ENCODE results near the gene MEF2A.

The MEF2A gene

DNA sequence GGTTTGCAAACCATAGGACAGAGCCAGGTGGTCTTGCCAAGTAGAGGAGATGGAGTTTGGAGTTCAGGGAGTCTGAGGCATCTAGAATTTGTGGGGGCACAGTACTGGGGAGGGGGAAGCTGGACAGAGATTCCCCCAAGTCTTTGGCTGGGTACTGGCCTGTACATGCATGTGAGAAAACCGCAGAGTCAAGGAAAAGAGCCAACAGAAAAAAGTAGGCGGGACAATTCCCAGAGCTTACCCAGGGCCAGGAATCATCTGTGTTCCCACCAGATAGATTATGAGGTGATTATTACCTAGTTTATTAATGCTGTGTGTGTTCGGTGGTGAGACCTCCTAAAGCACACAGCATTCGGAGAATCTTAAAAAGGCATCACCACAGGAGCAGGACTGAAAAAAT, 156.1 kb downstream of the MEF2A start:
- TF ChIP-seq ISL1 (CRISPR knock-in tag; IDR thresholded peaks at IDR 0.05): no peak
- TF ChIP-seq RARB (CRISPR knock-in tag; IDR thresholded peaks at IDR 0.05): no peak
- no peak for TF ChIP-seq ZNF70 (CRISPR knock-in tag; IDR thresholded peaks at IDR 0.05)
- ATAC-seq: no peak

DNA sequence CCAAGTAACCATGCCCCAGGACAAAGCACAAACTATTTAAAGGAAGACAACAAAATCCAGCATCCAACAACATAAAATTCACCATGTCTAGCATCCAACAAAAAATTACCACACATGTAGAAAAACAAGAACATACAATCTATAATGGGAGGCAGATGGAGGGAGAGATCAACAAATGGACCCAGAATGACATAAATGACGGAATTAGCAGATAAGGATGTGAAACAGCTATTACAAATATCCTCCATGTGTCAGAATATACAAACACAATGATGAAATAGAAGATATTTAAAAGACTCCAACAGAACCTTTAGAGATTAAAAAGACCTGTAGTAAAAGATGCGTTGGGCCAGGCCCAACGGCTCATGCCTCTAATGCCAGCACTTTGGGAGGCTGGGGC, 156.6 kb downstream of the MEF2A start:
- TF ChIP-seq ZNF8 (CRISPR knock-in tag; IDR thresholded peaks at IDR 0.05): no peak
- TF ChIP-seq, protein P1, sequence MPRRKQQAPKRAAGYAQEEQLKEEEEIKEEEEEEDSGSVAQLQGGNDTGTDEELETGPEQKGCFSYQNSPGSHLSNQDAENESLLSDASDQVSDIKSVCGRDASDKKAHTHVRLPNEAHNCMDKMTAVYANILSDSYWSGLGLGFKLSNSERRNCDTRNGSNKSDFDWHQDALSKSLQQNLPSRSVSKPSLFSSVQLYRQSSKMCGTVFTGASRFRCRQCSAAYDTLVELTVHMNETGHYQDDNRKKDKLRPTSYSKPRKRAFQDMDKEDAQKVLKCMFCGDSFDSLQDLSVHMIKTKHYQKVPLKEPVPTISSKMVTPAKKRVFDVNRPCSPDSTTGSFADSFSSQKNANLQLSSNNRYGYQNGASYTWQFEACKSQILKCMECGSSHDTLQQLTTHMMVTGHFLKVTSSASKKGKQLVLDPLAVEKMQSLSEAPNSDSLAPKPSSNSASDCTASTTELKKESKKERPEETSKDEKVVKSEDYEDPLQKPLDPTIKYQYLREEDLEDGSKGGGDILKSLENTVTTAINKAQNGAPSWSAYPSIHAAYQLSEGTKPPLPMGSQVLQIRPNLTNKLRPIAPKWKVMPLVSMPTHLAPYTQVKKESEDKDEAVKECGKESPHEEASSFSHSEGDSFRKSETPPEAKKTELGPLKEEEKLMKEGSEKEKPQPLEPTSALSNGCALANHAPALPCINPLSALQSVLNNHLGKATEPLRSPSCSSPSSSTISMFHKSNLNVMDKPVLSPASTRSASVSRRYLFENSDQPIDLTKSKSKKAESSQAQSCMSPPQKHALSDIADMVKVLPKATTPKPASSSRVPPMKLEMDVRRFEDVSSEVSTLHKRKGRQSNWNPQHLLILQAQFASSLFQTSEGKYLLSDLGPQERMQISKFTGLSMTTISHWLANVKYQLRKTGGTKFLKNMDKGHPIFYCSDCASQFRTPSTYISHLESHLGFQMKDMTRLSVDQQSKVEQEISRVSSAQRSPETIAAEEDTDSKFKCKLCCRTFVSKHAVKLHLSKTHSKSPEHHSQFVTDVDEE (CRISPR knock-in tag; IDR thresholded peaks at IDR 0.05): no peak
- no peak for TF ChIP-seq ZFP3 (CRISPR knock-in tag; IDR thresholded peaks at IDR 0.05)
- TF ChIP-seq, protein P2, sequence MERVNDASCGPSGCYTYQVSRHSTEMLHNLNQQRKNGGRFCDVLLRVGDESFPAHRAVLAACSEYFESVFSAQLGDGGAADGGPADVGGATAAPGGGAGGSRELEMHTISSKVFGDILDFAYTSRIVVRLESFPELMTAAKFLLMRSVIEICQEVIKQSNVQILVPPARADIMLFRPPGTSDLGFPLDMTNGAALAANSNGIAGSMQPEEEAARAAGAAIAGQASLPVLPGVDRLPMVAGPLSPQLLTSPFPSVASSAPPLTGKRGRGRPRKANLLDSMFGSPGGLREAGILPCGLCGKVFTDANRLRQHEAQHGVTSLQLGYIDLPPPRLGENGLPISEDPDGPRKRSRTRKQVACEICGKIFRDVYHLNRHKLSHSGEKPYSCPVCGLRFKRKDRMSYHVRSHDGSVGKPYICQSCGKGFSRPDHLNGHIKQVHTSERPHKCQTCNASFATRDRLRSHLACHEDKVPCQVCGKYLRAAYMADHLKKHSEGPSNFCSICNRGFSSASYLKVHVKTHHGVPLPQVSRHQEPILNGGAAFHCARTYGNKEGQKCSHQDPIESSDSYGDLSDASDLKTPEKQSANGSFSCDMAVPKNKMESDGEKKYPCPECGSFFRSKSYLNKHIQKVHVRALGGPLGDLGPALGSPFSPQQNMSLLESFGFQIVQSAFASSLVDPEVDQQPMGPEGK (CRISPR knock-in tag; IDR thresholded peaks at IDR 0.05; ENCODE audit: borderline replicate concordance): no peak
- TF ChIP-seq GLIS3 (CRISPR knock-in tag; IDR thresholded peaks at IDR 0.05): no peak
- TF ChIP-seq PPARA (CRISPR knock-in tag; IDR thresholded peaks at IDR 0.05; ENCODE audit: borderline replicate concordance): no peak
- TF ChIP-seq CSDC2 (CRISPR knock-in tag; IDR thresholded peaks at IDR 0.05): no peak
- TF ChIP-seq, protein P3, sequence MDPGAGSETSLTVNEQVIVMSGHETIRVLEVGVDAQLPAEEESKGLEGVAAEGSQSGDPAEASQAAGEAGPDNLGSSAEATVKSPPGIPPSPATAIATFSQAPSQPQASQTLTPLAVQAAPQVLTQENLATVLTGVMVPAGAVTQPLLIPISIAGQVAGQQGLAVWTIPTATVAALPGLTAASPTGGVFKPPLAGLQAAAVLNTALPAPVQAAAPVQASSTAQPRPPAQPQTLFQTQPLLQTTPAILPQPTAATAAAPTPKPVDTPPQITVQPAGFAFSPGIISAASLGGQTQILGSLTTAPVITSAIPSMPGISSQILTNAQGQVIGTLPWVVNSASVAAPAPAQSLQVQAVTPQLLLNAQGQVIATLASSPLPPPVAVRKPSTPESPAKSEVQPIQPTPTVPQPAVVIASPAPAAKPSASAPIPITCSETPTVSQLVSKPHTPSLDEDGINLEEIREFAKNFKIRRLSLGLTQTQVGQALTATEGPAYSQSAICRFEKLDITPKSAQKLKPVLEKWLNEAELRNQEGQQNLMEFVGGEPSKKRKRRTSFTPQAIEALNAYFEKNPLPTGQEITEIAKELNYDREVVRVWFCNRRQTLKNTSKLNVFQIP (CRISPR knock-in tag; IDR thresholded peaks at IDR 0.05; ENCODE audit: borderline replicate concordance, low read depth): no peak
- no peak for TF ChIP-seq ZC3H10 (CRISPR knock-in tag; IDR thresholded peaks at IDR 0.05)
- TF ChIP-seq RARB (CRISPR knock-in tag; IDR thresholded peaks at IDR 0.05): no peak
- no peak for ATAC-seq

DNA sequence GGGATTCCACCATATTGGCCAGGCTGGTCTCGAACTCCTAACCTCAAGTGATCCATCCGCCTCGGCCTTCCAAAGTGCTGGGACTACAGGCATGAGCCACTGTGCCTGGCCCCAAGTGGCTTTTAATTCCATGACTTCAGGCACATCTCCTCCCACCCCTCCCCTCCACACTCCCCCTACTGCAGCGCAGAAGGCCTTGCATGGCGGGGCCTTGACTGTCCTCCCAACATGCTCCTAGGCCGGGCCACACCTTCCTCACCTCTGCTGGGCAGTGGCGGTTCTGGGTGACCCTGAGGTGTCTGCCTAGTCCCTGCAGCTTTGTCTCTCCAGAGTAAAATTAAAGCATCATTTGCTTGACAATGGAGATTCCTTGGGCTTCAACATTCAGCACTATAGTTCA, 160.5 kb downstream of the MEF2A start:
- no peak for ATAC-seq
- TF ChIP-seq CSDC2 (CRISPR knock-in tag; IDR thresholded peaks at IDR 0.05): no peak

DNA sequence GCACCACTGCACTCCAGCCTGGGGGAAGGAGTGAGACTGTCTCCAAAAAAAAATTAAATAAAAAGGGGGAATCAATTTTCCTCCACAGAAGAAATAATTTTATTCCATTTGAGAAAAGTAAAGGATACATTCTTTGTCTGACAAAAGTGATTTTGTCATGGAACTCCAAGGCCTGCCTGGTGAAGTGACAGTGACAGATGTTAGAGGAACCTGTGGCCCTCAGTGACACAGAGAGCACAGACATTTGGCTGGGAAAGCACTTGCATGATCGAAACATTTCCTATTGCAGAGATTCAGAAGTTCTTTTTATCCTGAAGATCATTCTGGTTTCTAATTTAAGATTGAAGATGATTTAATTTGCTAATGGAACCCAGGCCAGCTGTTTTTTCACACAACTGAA, 161.5 kb downstream of the MEF2A start:
- ATAC-seq: no peak
- no peak for TF ChIP-seq ZNF8 (CRISPR knock-in tag; IDR thresholded peaks at IDR 0.05)
- no peak for TF ChIP-seq ZC3H10 (CRISPR knock-in tag; IDR thresholded peaks at IDR 0.05)

DNA sequence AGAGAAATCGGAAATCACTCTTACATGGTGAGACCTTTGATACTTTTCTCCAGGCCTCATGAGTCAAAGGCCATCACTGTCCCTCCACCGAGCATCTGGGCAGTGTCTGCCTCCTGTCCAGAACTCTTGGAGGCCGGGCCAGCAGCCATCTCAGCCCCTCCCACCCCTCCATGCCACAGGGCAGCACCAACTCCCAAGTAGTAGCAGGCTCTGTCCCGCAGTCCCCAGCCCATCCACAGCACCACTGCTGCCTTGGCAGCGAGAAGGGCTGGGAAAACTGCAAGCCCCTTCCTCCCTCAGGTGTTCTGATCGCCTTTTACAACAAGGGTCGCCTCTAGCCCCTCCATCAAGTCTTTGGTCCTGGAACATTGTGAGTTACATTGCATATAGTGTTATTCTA, 161.9 kb downstream of the MEF2A start:
- TF ChIP-seq TCF4 (CRISPR knock-in tag; IDR thresholded peaks at IDR 0.05; ENCODE audit: borderline replicate concordance) (no peak), CSDC2 (CRISPR knock-in tag; IDR thresholded peaks at IDR 0.05) (no peak), RARB (CRISPR knock-in tag; IDR thresholded peaks at IDR 0.05) (no peak), ISL1 (CRISPR knock-in tag; IDR thresholded peaks at IDR 0.05) (no peak), ARNTL (CRISPR knock-in tag; IDR thresholded peaks at IDR 0.05; ENCODE audit: borderline replicate concordance, low read depth) (no peak), ZFP3 (CRISPR knock-in tag; IDR thresholded peaks at IDR 0.05) (no peak), PPARA (CRISPR knock-in tag; IDR thresholded peaks at IDR 0.05; ENCODE audit: borderline replicate concordance) (no peak), OSR1 (CRISPR knock-in tag; IDR thresholded peaks at IDR 0.05) (no peak), TOX (CRISPR knock-in tag; IDR thresholded peaks at IDR 0.05; ENCODE audit: borderline replicate concordance) (no peak), ZNF8 (CRISPR knock-in tag; IDR thresholded peaks at IDR 0.05) (no peak)
- TF ChIP-seq, protein P4, sequence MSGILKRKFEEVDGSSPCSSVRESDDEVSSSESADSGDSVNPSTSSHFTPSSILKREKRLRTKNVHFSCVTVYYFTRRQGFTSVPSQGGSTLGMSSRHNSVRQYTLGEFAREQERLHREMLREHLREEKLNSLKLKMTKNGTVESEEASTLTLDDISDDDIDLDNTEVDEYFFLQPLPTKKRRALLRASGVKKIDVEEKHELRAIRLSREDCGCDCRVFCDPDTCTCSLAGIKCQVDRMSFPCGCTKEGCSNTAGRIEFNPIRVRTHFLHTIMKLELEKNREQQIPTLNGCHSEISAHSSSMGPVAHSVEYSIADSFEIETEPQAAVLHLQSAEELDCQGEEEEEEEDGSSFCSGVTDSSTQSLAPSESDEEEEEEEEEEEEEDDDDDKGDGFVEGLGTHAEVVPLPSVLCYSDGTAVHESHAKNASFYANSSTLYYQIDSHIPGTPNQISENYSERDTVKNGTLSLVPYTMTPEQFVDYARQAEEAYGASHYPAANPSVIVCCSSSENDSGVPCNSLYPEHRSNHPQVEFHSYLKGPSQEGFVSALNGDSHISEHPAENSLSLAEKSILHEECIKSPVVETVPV (CRISPR knock-in tag; IDR thresholded peaks at IDR 0.05): no peak
- TF ChIP-seq, protein P2 (CRISPR knock-in tag; IDR thresholded peaks at IDR 0.05; ENCODE audit: borderline replicate concordance): no peak
- TF ChIP-seq, protein P5, sequence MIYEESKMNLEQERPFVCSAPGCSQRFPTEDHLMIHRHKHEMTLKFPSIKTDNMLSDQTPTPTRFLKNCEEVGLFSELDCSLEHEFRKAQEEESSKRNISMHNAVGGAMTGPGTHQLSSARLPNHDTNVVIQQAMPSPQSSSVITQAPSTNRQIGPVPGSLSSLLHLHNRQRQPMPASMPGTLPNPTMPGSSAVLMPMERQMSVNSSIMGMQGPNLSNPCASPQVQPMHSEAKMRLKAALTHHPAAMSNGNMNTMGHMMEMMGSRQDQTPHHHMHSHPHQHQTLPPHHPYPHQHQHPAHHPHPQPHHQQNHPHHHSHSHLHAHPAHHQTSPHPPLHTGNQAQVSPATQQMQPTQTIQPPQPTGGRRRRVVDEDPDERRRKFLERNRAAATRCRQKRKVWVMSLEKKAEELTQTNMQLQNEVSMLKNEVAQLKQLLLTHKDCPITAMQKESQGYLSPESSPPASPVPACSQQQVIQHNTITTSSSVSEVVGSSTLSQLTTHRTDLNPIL (CRISPR knock-in tag; IDR thresholded peaks at IDR 0.05; ENCODE audit: low read depth): no peak
- no peak for ATAC-seq
